Fibroblast of the aortic adventitia (primary cell): ENCODE measurements around the gene TCEA3. TPM values are rescaled to one million over a fixed set of nuclear protein-coding genes. Genes with fewer than 3 reads are reported as not detected.

Experiments
- DNase-seq: peaks from one replicate; pipeline ENCODE4 v3.0.0-alpha.2; 2010; ENCODE audit warnings: low read depth
- H3K4me3 ChIP-seq: 2 replicates; pipeline ENCODE4 v1.5.1; 2011; ENCODE audit warnings: low read depth, mild to moderate bottlenecking, control low read depth, low read length, moderate library complexity
- total RNA-seq: library from RNA; depleted of rRNA; stranded (reverse); fragments of >200 nt; gene quantifications from 2 replicates; pipeline ENCODE4 v1.2.3, GENCODE V29; 2012; ENCODE audit warnings: low replicate concordance
- TF ChIP-seq, protein P1 (sequence below): IDR thresholded peaks from 2 replicates; pipeline ENCODE4 v1.5.1; 2011; ENCODE audit warnings: mild to moderate bottlenecking, low read length, control low read depth, inconsistent platforms; ENCODE audit not compliant: insufficient read depth

TCEA3 gene
- total RNA-seq, 1 donor = 22.8 TPM

DNA sequence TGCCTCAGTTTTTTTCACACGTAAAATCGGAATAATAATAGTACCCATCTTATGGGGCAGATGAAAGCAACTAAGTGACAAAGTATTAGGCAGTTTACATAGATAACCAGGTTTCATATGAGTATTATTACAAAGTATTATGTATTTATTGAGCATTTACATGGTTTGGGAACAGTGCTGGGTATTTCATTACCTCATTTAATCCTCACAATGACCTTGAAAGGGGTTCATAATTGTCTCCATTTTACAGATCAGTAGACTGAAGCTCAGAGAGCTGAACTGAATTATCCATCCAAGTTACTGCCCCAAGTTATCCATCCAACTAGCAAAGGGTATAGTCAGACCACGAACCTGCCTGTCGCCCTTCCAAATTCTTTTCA, 21.2 kb downstream of the TCEA3 start:
- H3K4me3 ChIP-seq = no peak overlapping the region
- TF ChIP-seq, protein P1, sequence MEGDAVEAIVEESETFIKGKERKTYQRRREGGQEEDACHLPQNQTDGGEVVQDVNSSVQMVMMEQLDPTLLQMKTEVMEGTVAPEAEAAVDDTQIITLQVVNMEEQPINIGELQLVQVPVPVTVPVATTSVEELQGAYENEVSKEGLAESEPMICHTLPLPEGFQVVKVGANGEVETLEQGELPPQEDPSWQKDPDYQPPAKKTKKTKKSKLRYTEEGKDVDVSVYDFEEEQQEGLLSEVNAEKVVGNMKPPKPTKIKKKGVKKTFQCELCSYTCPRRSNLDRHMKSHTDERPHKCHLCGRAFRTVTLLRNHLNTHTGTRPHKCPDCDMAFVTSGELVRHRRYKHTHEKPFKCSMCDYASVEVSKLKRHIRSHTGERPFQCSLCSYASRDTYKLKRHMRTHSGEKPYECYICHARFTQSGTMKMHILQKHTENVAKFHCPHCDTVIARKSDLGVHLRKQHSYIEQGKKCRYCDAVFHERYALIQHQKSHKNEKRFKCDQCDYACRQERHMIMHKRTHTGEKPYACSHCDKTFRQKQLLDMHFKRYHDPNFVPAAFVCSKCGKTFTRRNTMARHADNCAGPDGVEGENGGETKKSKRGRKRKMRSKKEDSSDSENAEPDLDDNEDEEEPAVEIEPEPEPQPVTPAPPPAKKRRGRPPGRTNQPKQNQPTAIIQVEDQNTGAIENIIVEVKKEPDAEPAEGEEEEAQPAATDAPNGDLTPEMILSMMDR = no peak
- no peak for DNase-seq

DNA sequence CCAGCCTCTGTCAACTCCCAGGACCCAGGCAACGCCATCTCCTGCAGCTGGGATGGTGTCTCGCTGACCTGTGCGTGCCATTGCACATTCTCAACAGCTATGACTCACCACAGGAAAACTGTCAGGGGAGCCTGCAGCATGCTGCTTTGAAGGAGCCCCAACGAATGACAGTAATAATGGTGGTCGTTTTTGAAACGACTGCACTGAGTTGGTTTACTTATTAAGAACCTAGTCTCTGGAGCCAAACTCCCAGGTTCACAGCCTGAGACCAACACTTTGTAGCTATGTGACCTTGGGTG, 21.6 kb downstream of the TCEA3 start:
- peak; percentile 59 for DNase-seq
- TF ChIP-seq, protein P1 = no peak
- no peak overlapping the region for H3K4me3 ChIP-seq

- TF ChIP-seq, protein P1 = no peak
- no peak for DNase-seq
- no peak overlapping the region for H3K4me3 ChIP-seq
Measured at GRCh38 chr1:23402286-23403037, 22.1 kb downstream of the TCEA3 start.

GRCh38 chr1:23401313-23401712, 23.2 kb downstream of the TCEA3 start:
- no peak overlapping the region for H3K4me3 ChIP-seq
- TF ChIP-seq, protein P1 = no peak
- DNase-seq = no peak

DNA sequence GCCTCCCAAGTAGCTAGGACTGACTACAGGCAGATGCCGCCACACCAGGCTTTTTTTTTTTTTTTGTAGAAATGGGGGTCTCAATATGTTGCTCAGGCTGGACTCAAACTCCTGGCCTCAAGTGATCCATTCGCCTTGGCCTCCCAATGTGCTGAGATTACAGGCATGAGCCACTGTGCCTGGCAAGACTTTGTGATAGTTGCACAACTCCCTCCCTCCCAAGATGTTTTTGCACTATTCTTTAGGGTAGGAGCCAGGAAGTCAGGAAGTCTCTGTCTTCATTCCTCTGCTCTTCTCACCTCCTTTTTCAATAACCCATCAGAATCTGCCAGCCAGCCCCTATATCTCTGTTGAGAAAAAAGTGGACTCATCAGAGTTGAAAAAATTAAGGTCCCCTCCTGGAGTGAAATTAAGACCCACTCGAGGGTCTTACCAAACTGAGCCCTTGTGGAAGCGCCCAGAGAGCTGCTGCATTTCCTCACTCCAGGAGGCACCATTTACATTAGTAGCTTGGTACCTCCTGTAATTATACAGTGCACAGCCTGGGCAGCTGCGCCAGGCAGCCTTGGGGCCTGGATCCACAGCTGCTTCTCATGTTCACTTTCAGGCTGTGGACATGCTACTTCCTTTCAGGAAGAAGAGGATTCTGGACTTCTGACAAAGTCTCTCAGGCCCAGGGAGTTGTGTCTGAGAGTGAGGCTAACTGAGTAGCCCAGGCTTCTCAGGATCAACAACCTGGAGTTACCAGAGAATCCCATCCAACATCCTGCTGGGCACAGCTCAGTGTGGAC, 24.0 kb downstream of the TCEA3 start:
- TF ChIP-seq, protein P1 = no peak
- DNase-seq = peak; percentile 82
- H3K4me3 ChIP-seq = no peak overlapping the region

GRCh38 chr1:23399229-23399628, 25.3 kb downstream of the TCEA3 start:
- TF ChIP-seq, protein P1 = no peak
- no peak for DNase-seq
- no peak overlapping the region for H3K4me3 ChIP-seq
